Testis (tissue), 2 donors: ENCODE data around the gene ZNF521.

ENCODE experiments used
- CTCF ChIP-seq, 3 experiments: fragments of 450-650 bp in 2 of 3; fragments of 200-600 bp in 1 of 3; sonication (generic) in 1 of 3; IDR thresholded peaks; one replicate each; pipeline ENCODE4 v1.5.1; 2016 to 2019; ENCODE audit warnings: antibody characterized with exemption in 3 of 3, mild to moderate bottlenecking in 2 of 3, moderate library complexity in 1 of 3
- POLR2A ChIP-seq: fragments of 450-650 bp; IDR thresholded peaks from one replicate; pipeline ENCODE4 v1.6.1; 2017; ENCODE audit warnings: antibody characterized with exemption, mild to moderate bottlenecking, moderate library complexity

GRCh38 chr18:25099895-25100294 lies 252.1 kb downstream of the ZNF521 start:
- no peak for TF ChIP-seq POLR2A
- TF ChIP-seq CTCF (IDR thresholded peaks at IDR 0.05): no peak
